Thyroid gland (tissue), 4 donors: Measurements from ENCODE around the gene ITGB1BP1.

Source experiments
- CTCF ChIP-seq, 6 experiments: fragments of 200-600 bp in 3 of 6; fragments of 450-650 bp in 3 of 6; sonication (generic) in 3 of 6; IDR thresholded peaks; one replicate each; pipeline ENCODE4 v1.5.1; 2016 to 2019; ENCODE audit warnings: antibody characterized with exemption in 6 of 6, mild to moderate bottlenecking in 2 of 6, inconsistent platforms in 1 of 6, moderate library complexity in 1 of 6
- POLR2A ChIP-seq, 2 donors: fragments of 450-650 bp; IDR thresholded peaks; one replicate each; pipeline ENCODE4 v1.6.1; 2017; ENCODE audit warnings: antibody characterized with exemption in 2 of 2, mild to moderate bottlenecking in 2 of 2, moderate library complexity in 1 of 2

GRCh38 chr2:9391961-9392720, 31.2 kb downstream of the ITGB1BP1 start:
- TF ChIP-seq CTCF (IDR thresholded peaks at IDR 0.05) (no peak), POLR2A (IDR thresholded peaks at IDR 0.05) (no peak)
